Measurements from ENCODE around the gene ADAMTS20. TPM values are rescaled to one million over a fixed set of nuclear protein-coding genes. Genes with fewer than 3 reads are reported as not detected.

Gene ADAMTS20
- total RNA-seq, 1 experiment from 2014 or later, result 2.7 TPM

DNA sequence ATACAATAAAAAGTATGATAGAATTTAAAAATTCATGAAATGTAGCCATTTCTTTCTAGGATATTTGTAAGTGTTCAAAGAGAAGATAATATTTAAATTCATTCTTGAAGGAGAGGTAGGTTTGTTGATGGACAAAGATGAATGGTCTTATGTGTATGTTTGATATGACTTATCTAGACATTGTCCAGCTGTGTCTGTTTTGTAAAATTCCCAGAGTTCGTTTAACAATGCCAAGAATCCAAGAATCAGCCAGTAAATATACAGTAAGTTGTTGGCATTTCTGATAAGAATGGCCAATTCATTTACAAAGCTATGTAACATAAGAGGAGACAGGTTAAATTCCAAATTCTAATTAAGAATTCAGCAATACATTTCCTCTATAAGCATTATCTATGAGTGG is 150.9 kb downstream of the ADAMTS20 start:
- Mint-ChIP-seq H3K36me3 (ENCODE audit: insufficient read depth in 1 of 3, low read depth in 3 of 3) (no peaks in the 10 kb centered on the region), H3K9me3 (no peaks in the 10 kb centered on the region), H3K4me3 (no peak overlapping the region), H3K4me1 (no peaks in the 10 kb centered on the region), H3K27me3 (ENCODE audit: low read depth) (no peaks in the 10 kb centered on the region), H3K27ac (no peak overlapping the region)
- Histone ChIP-seq H3K56ac (ENCODE audit: insufficient read length, low read depth, low read length) (no peak overlapping the region), H3T11ph (ENCODE audit: low read length) (no peak overlapping the region), H3K79me2 (ENCODE audit: insufficient read depth, low read length) (no peaks in the 10 kb centered on the region), H3K23me2 (ENCODE audit: insufficient read length, low read depth, low read length, poor library complexity, severe bottlenecking) (no peaks in the 10 kb centered on the region), H3K4me1 (ENCODE audit: insufficient read depth, low read length) (no peaks in the 10 kb centered on the region), H3K4me2 (ENCODE audit: insufficient read depth, insufficient read length, low read length) (no peak overlapping the region), H3K4ac (ENCODE audit: low read depth, low read length) (no peak overlapping the region), H3K23ac (ENCODE audit: insufficient read length, low read depth, low read length) (no peak overlapping the region), H2BK20ac (ENCODE audit: low read depth, low read length, poor library complexity, severe bottlenecking) (no peak overlapping the region), H3K9me3 (ENCODE audit: control insufficient read depth, low read depth, low read length) (no peaks in the 10 kb centered on the region), H3K79me1 (ENCODE audit: insufficient read depth, low read depth, low read length, poor library complexity, severe bottlenecking) (no peaks in the 10 kb centered on the region), H3K14ac (ENCODE audit: insufficient read depth, low read length) (no peak overlapping the region), H2BK15ac (ENCODE audit: low read depth, low read length) (no peak overlapping the region), H2BK120ac (ENCODE audit: low read depth, low read length, poor library complexity, severe bottlenecking) (no peak overlapping the region), H4K91ac (ENCODE audit: insufficient read length, low read depth, low read length) (no peak overlapping the region), H4K20me1 (ENCODE audit: control insufficient read depth, insufficient read depth, insufficient read length) (no peaks in the 10 kb centered on the region), H3K27me3 (ENCODE audit: insufficient read depth, low read length) (no peaks in the 10 kb centered on the region), H3K9ac (ENCODE audit: extremely low read depth, insufficient read length, low read length) (no peak overlapping the region), H2BK12ac (ENCODE audit: insufficient read length, low read depth, low read length) (no peak overlapping the region), H4K5ac (ENCODE audit: insufficient read length, low read depth, low read length) (no peak overlapping the region), H2AFZ (ENCODE audit: low read length) (no peak overlapping the region), H2AK5ac (ENCODE audit: insufficient read length, low read length) (no peak overlapping the region), H3K18ac (ENCODE audit: insufficient read length, low read depth, low read length) (no peak overlapping the region), H4K8ac (replicated peaks; ENCODE audit: insufficient read length, low read depth, low read length) (no peak overlapping the region), H2BK5ac (ENCODE audit: insufficient read length, low read length) (no peak overlapping the region), H3K27ac (ENCODE audit: insufficient read length, low read depth, low read length) (no peak overlapping the region)
- TF ChIP-seq, protein P1, sequence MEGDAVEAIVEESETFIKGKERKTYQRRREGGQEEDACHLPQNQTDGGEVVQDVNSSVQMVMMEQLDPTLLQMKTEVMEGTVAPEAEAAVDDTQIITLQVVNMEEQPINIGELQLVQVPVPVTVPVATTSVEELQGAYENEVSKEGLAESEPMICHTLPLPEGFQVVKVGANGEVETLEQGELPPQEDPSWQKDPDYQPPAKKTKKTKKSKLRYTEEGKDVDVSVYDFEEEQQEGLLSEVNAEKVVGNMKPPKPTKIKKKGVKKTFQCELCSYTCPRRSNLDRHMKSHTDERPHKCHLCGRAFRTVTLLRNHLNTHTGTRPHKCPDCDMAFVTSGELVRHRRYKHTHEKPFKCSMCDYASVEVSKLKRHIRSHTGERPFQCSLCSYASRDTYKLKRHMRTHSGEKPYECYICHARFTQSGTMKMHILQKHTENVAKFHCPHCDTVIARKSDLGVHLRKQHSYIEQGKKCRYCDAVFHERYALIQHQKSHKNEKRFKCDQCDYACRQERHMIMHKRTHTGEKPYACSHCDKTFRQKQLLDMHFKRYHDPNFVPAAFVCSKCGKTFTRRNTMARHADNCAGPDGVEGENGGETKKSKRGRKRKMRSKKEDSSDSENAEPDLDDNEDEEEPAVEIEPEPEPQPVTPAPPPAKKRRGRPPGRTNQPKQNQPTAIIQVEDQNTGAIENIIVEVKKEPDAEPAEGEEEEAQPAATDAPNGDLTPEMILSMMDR (conservative IDR thresholded peaks at IDR 0.05), result no peak
- WGBS (ENCODE audit: extremely low coverage, insufficient read length, low lambda C conversion rate), result no CpG with 5 or more reads among the region's 1 CpG
- DNase-seq, result no peak
